Bronchial epithelial cell (primary cell): Measurements from ENCODE around the gene ZFP36. TPM values are rescaled to one million over a fixed set of nuclear protein-coding genes. Genes with fewer than 3 reads are reported as not detected.
A peak's percentile ranks its signal among the peaks of the same experiment; 100 is the strongest.

Source experiments
- DNase-seq: peaks from one replicate; pipeline ENCODE4 v3.0.0-alpha.2; 2010; ENCODE audit warnings: low read depth
- FAIRE-seq: peaks from 2 replicates; lab custom pipeline; 2011; peaks lifted over from hg19 to GRCh38; lab: Jason Lieb, UNC
- H3K27me3 ChIP-seq: 2 replicates; pipeline ENCODE4 v1.5.1; 2011; ENCODE audit warnings: low read length; ENCODE audit not compliant: control insufficient read depth, insufficient read depth
- H3K36me3 ChIP-seq: 2 replicates; pipeline ENCODE4 v1.5.1; 2011; ENCODE audit warnings: low read length; ENCODE audit not compliant: control insufficient read depth, insufficient read depth
- H3K4me3 ChIP-seq: 2 replicates; pipeline ENCODE4 v1.5.1; 2011; ENCODE audit warnings: mild to moderate bottlenecking, low read depth, low read length, control low read depth
- total RNA-seq: library from RNA; depleted of rRNA; stranded (reverse); fragments of >200 nt; gene quantifications from 2 replicates; pipeline ENCODE4 v1.2.1, GENCODE V29; 2014
- TF ChIP-seq, protein P1 (sequence below): IDR thresholded peaks from 2 replicates; pipeline ENCODE4 v1.5.1; 2011; ENCODE audit warnings: mild to moderate bottlenecking, moderate library complexity, low read length, control low read depth, inconsistent platforms; ENCODE audit not compliant: insufficient read depth, severe bottlenecking

Gene ZFP36
- total RNA-seq, 1 donor from 2014 or later = 3.4 TPM

DNA sequence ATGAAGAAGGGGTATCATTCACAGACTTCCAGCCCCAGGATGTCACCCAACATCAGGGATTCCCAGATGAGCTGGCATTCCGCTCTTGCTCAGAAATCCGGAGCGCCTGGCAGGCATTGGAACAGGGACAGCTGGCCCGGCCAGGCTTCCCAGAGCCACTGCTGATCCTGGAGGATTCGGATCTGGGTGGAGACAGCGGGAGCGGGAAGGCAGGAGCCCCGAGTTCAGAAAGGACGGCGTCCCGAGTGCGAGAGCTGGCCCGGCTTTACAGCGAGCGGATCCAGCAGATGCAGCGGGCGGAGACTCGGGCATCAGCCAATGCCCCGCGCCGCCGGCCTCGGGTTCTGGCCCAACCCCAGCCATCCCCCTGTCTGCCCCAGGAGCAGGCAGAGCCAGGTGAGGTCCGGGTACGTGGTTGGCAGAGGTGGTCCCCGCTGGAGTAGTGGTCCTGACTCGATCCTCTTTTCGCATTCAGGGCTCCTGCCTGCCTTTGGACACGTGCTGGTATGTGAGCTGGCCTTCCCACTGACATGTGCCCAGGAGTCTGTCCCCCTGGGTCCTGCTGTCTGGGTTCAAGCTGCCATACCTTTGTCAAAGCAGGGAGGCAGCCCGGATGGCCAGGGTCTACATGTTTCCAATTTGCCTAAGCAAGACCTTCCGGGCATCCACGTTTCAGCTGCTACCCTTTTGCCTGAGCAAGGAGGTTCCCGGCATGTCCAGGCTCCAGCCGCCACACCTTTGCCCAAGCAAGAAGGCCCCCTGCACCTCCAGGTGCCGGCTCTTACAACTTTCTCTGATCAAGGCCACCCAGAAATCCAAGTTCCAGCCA, 16.8 kb downstream of the ZFP36 start:
- TF ChIP-seq, protein P1, sequence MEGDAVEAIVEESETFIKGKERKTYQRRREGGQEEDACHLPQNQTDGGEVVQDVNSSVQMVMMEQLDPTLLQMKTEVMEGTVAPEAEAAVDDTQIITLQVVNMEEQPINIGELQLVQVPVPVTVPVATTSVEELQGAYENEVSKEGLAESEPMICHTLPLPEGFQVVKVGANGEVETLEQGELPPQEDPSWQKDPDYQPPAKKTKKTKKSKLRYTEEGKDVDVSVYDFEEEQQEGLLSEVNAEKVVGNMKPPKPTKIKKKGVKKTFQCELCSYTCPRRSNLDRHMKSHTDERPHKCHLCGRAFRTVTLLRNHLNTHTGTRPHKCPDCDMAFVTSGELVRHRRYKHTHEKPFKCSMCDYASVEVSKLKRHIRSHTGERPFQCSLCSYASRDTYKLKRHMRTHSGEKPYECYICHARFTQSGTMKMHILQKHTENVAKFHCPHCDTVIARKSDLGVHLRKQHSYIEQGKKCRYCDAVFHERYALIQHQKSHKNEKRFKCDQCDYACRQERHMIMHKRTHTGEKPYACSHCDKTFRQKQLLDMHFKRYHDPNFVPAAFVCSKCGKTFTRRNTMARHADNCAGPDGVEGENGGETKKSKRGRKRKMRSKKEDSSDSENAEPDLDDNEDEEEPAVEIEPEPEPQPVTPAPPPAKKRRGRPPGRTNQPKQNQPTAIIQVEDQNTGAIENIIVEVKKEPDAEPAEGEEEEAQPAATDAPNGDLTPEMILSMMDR = no peak
- FAIRE-seq = no peak
- no peaks in the 10 kb centered on the region for H3K27me3 ChIP-seq
- H3K36me3 ChIP-seq = peaks cover 6% of the 10 kb centered on the region
- DNase-seq = no peak
- no peak overlapping the region for H3K4me3 ChIP-seq

DNA sequence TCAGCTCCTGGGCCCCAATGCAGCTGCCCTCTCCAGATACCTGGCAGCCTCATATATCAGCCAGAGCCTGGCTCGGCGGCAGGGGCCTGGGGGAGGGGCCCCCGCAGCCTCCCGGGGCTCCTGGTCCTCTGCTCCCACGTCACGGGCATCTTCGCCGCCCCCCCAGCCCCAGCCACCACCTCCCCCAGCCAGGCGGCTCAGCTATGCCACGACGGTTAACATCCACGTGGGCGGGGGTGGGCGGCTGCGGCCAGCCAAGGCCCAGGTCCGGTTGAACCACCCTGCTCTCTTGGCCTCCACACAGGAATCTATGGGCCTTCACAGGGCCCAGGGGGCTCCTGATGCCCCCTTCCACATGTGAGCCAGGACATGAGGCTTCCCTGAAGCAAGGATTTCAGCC, 18.3 kb downstream of the ZFP36 start:
- TF ChIP-seq, protein P1 = no peak
- FAIRE-seq = no peak

DNA sequence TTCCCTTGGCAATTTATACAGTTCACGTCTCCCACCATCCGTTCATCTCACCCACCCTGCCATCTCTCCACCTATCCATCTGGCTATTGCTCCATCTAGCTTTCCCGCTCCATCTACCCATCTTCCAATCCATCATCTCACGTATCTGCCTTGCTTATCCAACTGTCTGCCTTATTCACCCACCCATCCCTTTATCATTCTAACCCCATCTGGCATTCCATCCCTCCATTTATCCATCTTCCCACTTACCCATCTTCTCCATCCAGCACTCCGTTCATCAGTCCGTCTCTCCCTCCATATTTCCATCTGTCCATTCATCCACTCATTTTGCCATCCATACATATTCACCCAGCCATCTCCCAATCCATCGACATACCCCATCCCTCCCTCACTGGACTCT, 19.1 kb downstream of the ZFP36 start:
- DNase-seq (no peak), FAIRE-seq (peak; percentile 60)
- Histone ChIP-seq H3K27me3 (no peaks in the 10 kb centered on the region), H3K4me3 (no peak overlapping the region), H3K36me3 (peaks cover 4% of the 10 kb centered on the region)
- TF ChIP-seq, protein P1 = no peak

More for the DNA sequence above, 18.3 kb downstream of the ZFP36 start:
- H3K27me3 ChIP-seq = no peaks in the 10 kb centered on the region
- peaks cover 6% of the 10 kb centered on the region for H3K36me3 ChIP-seq
- no peak for DNase-seq
- H3K4me3 ChIP-seq = no peak overlapping the region

DNA sequence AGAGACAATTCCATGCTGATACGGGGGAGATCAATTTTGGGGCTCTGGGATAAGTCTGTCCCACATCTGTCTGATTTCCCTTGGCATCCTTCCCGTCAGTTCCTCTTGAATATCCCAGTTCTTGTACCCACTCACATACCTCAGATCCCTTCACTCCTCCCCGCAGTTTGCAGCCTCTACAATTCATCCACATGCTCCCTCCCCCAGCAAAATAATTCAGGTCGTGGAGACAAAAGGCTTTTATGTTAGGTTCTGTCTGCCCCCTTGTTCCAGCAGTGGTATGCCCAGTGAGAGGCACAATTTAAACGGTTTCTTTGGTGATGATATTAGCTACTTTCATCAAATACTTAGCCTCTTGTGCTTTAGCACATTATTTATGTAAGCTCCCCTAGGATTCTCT, 19.5 kb downstream of the ZFP36 start:
- no peak for DNase-seq
- TF ChIP-seq, protein P1 = no peak
- peaks cover 4% of the 10 kb centered on the region for H3K36me3 ChIP-seq
- no peaks in the 10 kb centered on the region for H3K27me3 ChIP-seq
- H3K4me3 ChIP-seq = no peak overlapping the region
- FAIRE-seq = no peak

DNA sequence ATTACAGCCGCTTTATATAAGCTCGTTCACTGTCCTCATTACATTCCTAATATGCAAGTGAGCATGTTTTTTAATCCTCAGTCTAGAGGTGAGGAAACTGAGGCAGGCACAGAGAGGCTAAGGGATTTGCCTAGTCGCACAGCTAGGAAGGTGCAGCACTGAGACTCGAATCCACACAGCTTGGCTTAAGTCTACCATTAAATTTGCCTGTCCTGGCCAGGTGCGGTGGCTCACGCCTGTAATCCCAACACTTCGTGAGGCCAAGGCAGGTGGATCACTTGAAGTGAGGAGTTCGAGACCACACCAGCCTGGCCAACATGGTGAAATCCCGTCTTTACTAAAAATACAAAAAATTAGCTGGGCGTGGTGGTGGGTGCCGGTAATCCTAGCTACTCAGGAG, 21.1 kb downstream of the ZFP36 start:
- TF ChIP-seq, protein P1 = no peak
- FAIRE-seq (no peak), DNase-seq (no peak)
- no peak overlapping the region for H3K4me3 ChIP-seq
- no peaks in the 10 kb centered on the region for H3K27me3 ChIP-seq
- peaks cover 6% of the 10 kb centered on the region for H3K36me3 ChIP-seq
